ENCODE data around the gene SERPINB4. TPM values are rescaled to one million over a fixed set of nuclear protein-coding genes. Genes with fewer than 3 reads are reported as not detected.

Gene SERPINB4
- total and polyA plus RNA-seq, 2 of the 13 experiments (the other 11 are each of a cell fraction or from before 2014, with no cell fraction given): not detected

- Histone ChIP-seq H3K9ac (ENCODE audit: insufficient read depth, low read depth, low read length) (no peak overlapping the region), H4K20me1 (ENCODE audit: insufficient read depth, low read length) (no peaks in the 10 kb centered on the region), H3K4me1 (ENCODE audit: insufficient read depth, low read length) (no peaks in the 10 kb centered on the region), H2AFZ (ENCODE audit: low read length) (no peak overlapping the region), H3K4me3 (replicated peaks in 1 of 3; ENCODE audit: insufficient read depth in 1 of 3, low read depth in 2 of 3, low read length in 3 of 3) (no peak overlapping the region), H3K4me2 (ENCODE audit: low read depth, low read length) (no peak overlapping the region), H3K27ac (ENCODE audit: extremely low read length, insufficient read depth, low read length) (no peak overlapping the region), H3K79me2 (ENCODE audit: insufficient read depth, low read length) (no peaks in the 10 kb centered on the region), H3K36me3 (replicated peaks in 1 of 2; ENCODE audit: control insufficient read depth in 1 of 2, insufficient read depth in 2 of 2, low read length in 2 of 2) (no peaks in the 10 kb centered on the region), H3K27me3 (ENCODE audit: control insufficient read depth in 1 of 2, insufficient read depth in 2 of 2, low read length in 2 of 2) (no peaks in the 10 kb centered on the region; a peak in 1 of 5 replicates), H3K9me3 (ENCODE audit: low read length) (no peaks in the 10 kb centered on the region)
- no peak for ATAC-seq
- intact Hi-C loops (cut with micrococcal nuclease; ENCODE audit: unreplicated experiment) (no loop called here), in situ Hi-C loops (cut with HindIII; ENCODE audit: extremely low pct_ligation_motif_present, low pct_unique_long_range_greater_than_20kb) (no loop called here)
- no peak for TF ChIP-seq ZNF20 (CRISPR knock-in tag; IDR thresholded peaks at IDR 0.05)
- TF ChIP-seq U2AF1 (optimal IDR thresholded peaks at IDR 0.05; ENCODE audit: low read depth, low read length): no peak
- no peak for TF ChIP-seq CC2D1A (CRISPR knock-in tag; IDR thresholded peaks at IDR 0.05)
- no peak for TF ChIP-seq ZBTB8A (CRISPR knock-in tag; IDR thresholded peaks at IDR 0.05; ENCODE audit: borderline replicate concordance, low read depth)
- DNase-seq (ENCODE audit: low spot score): no peak
- WGBS (ENCODE audit: low lambda C conversion rate): 28% methylated on average over 3 of the region's 3 CpGs
- no TSS peak for BruUV-seq (replicated peaks)
- CTCF ChIA-PET (ENCODE audit: low intra/inter-chr PET ratio, low total read pairs): no interaction called here
- POLR2A ChIA-PET: no interaction called here
- FAIRE-seq: no peak
Observed at GRCh38 chr18:63606526-63606925, 37.5 kb downstream of the SERPINB4 start.

GRCh38 chr18:63604791-63605567 is 39.1 kb downstream of the SERPINB4 start:
- ChIA-PET CTCF (ENCODE audit: low intra/inter-chr PET ratio, low total read pairs) (no interaction called here), POLR2A (no interaction called here)
- ATAC-seq: no peak
- DNase-seq (ENCODE audit: low spot score): no peak
- no peak for FAIRE-seq
- WGBS (ENCODE audit: low lambda C conversion rate): 2% methylated on average over 3 of the region's 4 CpGs
- H3K9ac ChIP-seq (ENCODE audit: insufficient read depth, low read depth, low read length): no peak overlapping the region
- no peaks in the 10 kb centered on the region for H4K20me1 ChIP-seq (ENCODE audit: insufficient read depth, low read length)
- H3K27ac ChIP-seq (ENCODE audit: extremely low read length, insufficient read depth, low read length): no peak overlapping the region
- H3K27me3 ChIP-seq (ENCODE audit: control insufficient read depth in 1 of 2, insufficient read depth in 2 of 2, low read length in 2 of 2): no peaks in the 10 kb centered on the region; a peak in 1 of 5 replicates
- no peak for TF ChIP-seq ZNF225 (CRISPR knock-in tag; IDR thresholded peaks at IDR 0.05)
- TF ChIP-seq IKZF4 (CRISPR knock-in tag; IDR thresholded peaks at IDR 0.05; ENCODE audit: borderline replicate concordance, low read depth, not compliant biosample characterization): no peak
- no peak for TF ChIP-seq FUBP1 (CRISPR knock-in tag; IDR thresholded peaks at IDR 0.05; ENCODE audit: borderline replicate concordance)
- TF ChIP-seq ZNF639 (CRISPR knock-in tag; conservative IDR thresholded peaks at IDR 0.05): no peak
- no peak for TF ChIP-seq POGZ (CRISPR knock-in tag; IDR thresholded peaks at IDR 0.05)
- no peak for TF ChIP-seq SNAPC5 (CRISPR knock-in tag; IDR thresholded peaks at IDR 0.05; ENCODE audit: borderline replicate concordance)
- no peak for TF ChIP-seq BCL6 (CRISPR knock-in tag; IDR thresholded peaks at IDR 0.05)
- intact Hi-C loops (cut with micrococcal nuclease; ENCODE audit: unreplicated experiment) (no loop called here), in situ Hi-C loops (cut with HindIII; ENCODE audit: extremely low pct_ligation_motif_present, low pct_unique_long_range_greater_than_20kb) (no loop called here)
- H3K9me3 ChIP-seq (ENCODE audit: low read length): no peaks in the 10 kb centered on the region
- H3K4me2 ChIP-seq (ENCODE audit: low read depth, low read length): no peak overlapping the region
- no peak overlapping the region for H3K4me3 ChIP-seq (replicated peaks in 1 of 3; ENCODE audit: insufficient read depth in 1 of 3, low read depth in 2 of 3, low read length in 3 of 3)
- H2AFZ ChIP-seq (ENCODE audit: low read length): no peak overlapping the region
- BruUV-seq (replicated peaks): no TSS peak
- no peaks in the 10 kb centered on the region for H3K79me2 ChIP-seq (ENCODE audit: insufficient read depth, low read length)
- H3K4me1 ChIP-seq (ENCODE audit: insufficient read depth, low read length): no peaks in the 10 kb centered on the region
- no peaks in the 10 kb centered on the region for H3K36me3 ChIP-seq (replicated peaks in 1 of 2; ENCODE audit: control insufficient read depth in 1 of 2, insufficient read depth in 2 of 2, low read length in 2 of 2)

All from HepG2 (cell line).